ENCODE measurements around the gene EPS8. TPM values are rescaled to one million over a fixed set of nuclear protein-coding genes. Genes with fewer than 3 reads are reported as not detected.
A peak's percentile ranks its signal among the peaks of the same experiment; 100 is the strongest.
"Not testable (repeated sequence)": the region's sequence is repeated elsewhere in the genome, so short reads cannot be mapped to it uniquely, and the experiment has no call there.

Gene EPS8
- total RNA-seq, 1 donor from 2014 or later = 117 TPM

GRCh38 chr12:15770021-15770420 is 19.2 kb downstream of the EPS8 start:
- intact Hi-C loops (cut with DNase I) = no loop called here
- no peak for DNase-seq (ENCODE audit: low spot score)
- ATAC-seq = peak; percentile 30

DNA sequence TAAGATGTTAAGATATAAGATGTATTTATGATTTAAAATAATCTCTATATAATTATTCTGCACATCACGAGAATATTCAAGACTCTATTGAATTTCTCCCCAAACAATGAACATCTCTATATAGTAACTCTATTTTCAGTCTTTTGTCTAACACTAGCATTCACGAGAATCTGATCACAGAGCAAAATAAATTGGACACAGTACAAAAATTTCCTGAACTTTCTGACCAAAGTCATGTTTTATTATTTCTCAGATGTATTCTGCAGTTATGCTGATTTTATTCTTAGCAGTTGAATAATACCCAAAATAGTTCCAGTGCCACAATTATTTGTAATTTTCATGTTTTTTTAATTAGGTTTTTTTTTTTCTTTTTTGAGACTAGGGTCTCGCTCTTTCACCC is 19.6 kb downstream of the EPS8 start:
- DNase-seq (ENCODE audit: low spot score) = no peak
- intact Hi-C loops (cut with DNase I) = no loop called here
- ATAC-seq = no peak

DNA sequence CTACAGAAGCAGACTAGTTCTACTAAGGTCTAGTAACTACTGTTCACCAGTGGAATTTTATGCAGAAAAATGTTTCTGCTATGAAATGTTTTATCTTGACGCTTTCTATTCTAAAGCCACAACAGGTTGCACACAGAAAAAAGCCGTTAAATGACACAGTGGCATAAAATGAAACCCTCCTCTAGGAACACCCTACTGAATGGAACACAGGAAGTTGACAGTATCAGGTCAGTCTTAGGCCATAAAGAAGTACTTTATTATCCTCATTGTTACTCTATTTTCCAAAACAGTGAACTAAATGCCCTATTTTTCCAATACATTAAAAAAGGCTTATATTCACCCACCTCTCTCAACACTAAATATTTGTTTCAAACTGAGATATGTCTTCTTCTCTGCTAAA is 21.9 kb downstream of the EPS8 start:
- no peak for DNase-seq (ENCODE audit: low spot score)
- intact Hi-C loops (cut with DNase I) = no loop called here

DNA sequence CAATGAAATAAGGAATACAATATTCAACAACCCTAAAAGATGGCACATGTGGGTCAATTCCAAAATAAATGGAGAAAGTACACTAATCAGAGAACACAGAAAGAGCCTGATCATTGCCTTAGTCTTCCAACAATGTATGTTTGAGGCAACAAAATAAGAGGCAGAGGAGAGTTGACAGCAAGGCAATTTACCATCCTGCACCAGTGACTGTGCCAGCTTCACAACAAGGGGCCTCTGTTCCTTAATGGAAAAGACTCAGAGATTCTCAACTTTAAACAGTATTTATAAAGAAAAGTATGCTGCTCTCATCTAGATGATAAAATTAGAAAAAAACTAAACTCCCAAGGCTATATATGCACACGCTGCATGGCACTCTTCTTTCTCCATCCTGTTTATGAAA is 25.9 kb downstream of the EPS8 start:
- ATAC-seq (peak; percentile 20), DNase-seq (ENCODE audit: low spot score) (no peak)
- intact Hi-C loops (cut with DNase I) = no loop called here

More for the DNA sequence above, 21.9 kb downstream of the EPS8 start:
- ATAC-seq = no peak

- ATAC-seq; DNase-seq (ENCODE audit: low spot score); intact Hi-C loops (cut with DNase I): not testable (repeated sequence)
Observed at GRCh38 chr12:15762162-15762561, 27.0 kb downstream of the EPS8 start.

DNA sequence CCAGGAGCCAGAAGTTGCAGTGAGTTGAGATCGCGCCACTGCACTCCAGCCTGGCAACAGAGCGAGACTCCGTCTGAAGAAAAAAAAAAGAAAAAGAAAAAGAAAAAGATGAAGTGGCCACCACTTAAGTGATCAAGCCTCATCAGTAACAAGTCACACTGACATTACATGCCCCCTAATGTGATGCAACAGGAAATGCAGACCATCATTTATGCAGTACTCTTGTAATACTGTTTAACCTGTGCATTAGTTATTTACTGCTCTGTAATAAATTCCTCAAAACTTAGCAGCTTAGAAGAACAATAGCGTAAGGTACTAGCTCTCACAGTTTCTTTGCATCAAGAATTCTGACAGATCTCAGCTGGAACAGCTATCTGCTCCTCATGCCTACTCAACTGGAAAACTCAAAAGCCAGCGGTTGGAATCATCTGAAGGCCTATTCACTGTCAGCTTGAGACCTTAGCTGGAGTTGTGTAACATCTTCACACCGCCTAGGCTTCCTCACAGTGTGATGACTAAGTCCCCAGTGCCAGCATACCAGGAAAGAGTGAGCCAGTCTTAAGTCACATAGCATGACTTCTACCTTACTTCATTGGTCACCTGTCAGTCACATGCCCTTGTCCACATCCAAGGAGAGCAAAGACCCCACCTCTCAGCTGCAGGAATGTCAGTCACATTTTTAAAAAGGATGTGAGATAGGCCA is 31.5 kb downstream of the EPS8 start:
- DNase-seq (ENCODE audit: low spot score) (no peak), ATAC-seq (peak; percentile 74)
- intact Hi-C loops (cut with DNase I) = no loop called here

GRCh38 chr12:15756822-15757221 is 32.4 kb downstream of the EPS8 start:
- intact Hi-C loops (cut with DNase I) = no loop called here
- ATAC-seq = no peak
- no peak for DNase-seq (ENCODE audit: low spot score)

DNA sequence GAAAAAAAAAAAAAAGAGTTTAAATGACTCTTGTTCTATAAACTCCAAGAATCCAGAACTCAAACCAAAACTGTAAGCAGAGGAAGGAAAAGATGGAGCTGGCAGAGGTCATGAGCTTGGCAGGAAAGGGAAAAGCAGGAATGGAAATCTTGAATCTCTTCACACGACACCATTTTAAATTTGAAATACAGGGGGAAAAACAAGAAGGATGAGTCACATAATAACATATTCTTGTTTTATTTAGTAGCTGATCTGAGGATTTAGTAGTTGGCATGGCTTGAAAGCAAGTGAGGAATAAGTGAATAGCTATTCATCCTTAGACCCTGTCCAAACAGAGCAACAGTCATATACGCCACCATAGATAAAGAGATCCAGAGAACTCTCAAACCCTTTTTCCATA is 35.0 kb downstream of the EPS8 start:
- intact Hi-C loops (cut with DNase I) = no loop called here
- ATAC-seq (no peak), DNase-seq (ENCODE audit: low spot score) (no peak)

DNA sequence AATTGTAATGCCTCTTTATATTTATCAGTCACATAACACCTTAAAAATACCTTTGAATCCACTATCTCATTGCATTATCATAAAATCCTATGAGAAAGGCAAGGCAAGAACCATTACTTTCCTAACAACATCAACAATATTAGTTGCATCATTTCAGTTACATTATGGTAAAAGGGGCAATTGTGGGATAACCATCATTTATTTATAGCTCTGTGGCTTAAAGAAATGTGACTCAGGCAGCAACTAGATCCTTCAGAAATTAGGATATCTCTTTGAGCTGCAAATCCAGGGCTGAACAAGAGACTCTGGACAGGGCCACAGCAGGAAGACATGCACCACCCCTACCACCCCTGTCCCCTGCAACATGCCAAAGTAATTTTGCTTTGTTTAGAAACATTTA is 36.4 kb downstream of the EPS8 start:
- no peak for ATAC-seq
- no peak for DNase-seq (ENCODE audit: low spot score)
- intact Hi-C loops (cut with DNase I) = no loop called here

- ATAC-seq (no peak), DNase-seq (ENCODE audit: low spot score) (no peak)
- intact Hi-C loops (cut with DNase I) = no loop called here
Observed at GRCh38 chr12:15751741-15752140, 37.4 kb downstream of the EPS8 start.

DNA sequence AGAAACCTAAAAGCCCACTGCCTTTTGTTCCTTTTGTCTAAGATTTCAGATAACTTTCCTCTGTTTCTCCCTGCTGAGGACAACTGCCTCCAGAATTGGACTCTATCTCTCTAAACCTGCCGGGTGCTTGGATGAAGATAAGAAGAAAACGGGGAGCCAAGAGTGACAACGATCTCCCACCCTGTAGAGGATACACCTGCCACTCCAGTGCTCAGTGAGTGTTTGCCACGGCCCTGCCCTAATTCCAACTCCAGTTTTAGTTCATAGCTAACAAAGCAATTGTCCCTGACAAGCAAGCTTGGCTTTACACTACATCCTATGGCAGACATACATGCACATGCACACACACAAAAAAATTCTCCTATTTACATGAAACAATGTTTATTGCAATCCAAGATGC is 39.3 kb downstream of the EPS8 start:
- no peak for ATAC-seq
- no peak for DNase-seq (ENCODE audit: low spot score)

DNA sequence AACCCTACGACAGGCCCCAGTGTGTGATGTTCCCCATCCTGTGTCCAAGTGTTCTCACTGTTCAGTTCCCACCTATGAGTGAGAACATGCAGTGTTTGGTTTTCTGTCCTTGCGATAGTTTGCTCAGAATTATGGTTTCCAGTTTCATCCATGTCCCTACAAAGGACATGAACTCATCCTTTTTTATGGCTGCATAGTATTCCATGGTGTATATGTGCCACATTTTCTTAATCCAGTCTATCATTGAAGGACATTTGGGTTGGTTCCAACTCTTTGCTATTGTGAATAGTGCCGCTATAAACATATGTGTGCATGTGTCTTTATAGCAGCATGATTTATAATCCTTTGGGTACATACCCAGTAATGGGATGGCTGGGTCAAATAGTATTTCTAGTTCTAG is 47.3 kb downstream of the EPS8 start:
- ATAC-seq; DNase-seq (ENCODE audit: low spot score); intact Hi-C loops (cut with DNase I): not testable (repeated sequence)

More for the DNA sequence above, 39.3 kb downstream of the EPS8 start:
- intact Hi-C loops (cut with DNase I) = no loop called here

DNA sequence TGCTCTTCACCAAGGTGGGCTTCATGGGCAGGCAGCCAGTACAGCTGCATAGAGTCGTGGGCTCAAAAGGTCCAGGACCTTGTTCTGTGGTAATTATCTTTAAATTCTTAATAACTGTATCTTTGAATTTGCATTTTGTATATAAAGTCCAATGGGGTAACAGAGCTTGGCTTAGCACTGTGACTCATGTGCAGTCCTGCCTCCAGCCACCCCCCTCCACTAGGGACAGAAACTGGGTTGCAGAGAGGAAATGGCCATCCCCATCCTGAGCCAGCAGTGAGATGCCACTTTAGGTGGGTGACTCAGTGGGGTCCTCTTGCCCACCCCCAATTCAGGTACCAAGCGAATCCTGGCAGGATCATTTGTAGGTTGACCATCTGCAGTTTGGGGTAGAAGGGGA is 48.1 kb downstream of the EPS8 start:
- no peak for ATAC-seq
- intact Hi-C loops (cut with DNase I) = no loop called here
- no peak for DNase-seq (ENCODE audit: low spot score)

DNA sequence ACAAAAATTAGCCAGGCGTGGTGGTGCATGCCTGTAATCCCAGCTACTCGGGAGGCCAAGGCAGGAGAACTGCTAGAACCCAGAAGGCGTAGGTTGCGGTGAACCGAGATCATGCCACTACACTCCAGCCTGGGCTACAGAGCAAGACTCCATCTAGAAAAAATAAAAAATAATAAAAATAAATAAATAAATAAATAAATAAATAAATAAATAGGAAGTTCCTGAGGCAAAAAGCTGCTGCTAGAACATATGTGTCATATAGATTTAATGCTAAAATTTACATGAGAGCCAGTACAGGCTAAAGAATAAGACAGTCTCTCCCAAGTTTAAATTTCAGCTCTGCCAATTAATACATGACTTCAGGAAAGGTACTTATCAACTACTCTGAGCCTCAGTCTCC is 48.8 kb downstream of the EPS8 start:
- DNase-seq (ENCODE audit: low spot score); intact Hi-C loops (cut with DNase I); ATAC-seq: not testable (repeated sequence)

DNA sequence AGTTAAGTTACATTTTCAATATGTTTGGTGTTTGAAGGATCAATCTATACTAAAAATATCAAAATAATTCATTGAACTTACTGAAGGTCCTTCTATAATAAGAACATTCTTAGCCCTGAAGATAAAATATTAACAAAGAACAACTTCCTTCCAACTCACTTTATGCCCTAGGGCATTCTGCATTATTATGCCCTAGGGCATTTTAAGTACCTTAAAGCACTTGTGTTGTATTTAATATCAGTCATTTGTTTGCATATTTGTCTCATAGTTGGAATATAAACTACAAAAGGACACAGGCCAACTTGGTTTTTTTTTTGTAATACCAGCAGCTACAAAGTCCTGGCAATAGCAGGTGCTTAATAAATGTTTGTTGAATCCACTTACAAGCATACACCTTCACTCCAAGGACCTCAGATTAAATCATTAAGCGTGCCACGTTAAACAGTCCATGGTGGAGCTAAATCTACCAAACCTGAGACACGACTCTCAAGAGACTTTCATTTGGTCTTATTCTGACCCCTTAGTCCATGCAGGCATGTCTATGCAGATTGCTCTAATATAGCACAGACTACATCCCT is 50.7 kb downstream of the EPS8 start:
- ATAC-seq = no peak
- DNase-seq (ENCODE audit: low spot score) = no peak
- intact Hi-C loops (cut with DNase I) = no loop called here

DNA sequence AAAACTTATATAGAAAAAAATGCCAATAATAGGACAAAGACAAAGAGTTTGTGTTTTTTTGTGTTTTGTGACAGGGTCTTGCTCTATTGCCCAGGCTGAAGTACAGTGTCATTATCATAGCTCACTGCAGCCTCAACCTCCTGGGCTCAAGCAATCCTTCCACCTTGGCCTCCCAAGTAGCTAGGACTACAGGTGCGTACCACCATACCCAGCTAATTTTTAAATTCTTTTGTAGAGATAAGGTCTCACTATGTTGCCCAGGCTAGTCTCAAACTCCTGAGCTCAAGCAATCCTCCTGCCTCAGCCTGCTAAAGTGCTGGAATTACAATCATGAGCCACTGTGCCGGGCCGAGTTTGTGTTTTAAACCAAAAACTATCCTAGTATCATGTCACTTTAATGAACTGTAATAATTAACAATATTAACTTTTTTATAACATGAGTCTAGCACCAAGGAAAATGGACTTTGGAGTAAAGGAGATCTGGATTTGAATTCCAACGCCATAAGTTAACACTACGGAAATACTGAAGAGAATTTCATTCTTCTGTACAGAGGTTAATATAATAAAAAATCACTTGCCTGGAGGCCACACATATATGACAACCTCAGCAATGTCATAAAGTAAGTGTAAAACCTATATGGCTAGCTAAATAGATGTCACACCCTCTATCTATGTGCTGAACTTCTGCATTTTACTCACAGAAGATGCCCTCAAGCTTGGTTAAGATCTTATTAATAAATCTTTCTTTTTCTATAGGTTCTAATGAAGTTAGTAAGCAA is 53.2 kb downstream of the EPS8 start:
- no peak for DNase-seq (ENCODE audit: low spot score)
- intact Hi-C loops (cut with DNase I) = no loop called here
- no peak for ATAC-seq

- intact Hi-C loops (cut with DNase I) = no loop called here
- ATAC-seq (peak; percentile 27), DNase-seq (ENCODE audit: low spot score) (no peak)
Observed at GRCh38 chr12:15733136-15733535, 56.1 kb downstream of the EPS8 start.

DNA sequence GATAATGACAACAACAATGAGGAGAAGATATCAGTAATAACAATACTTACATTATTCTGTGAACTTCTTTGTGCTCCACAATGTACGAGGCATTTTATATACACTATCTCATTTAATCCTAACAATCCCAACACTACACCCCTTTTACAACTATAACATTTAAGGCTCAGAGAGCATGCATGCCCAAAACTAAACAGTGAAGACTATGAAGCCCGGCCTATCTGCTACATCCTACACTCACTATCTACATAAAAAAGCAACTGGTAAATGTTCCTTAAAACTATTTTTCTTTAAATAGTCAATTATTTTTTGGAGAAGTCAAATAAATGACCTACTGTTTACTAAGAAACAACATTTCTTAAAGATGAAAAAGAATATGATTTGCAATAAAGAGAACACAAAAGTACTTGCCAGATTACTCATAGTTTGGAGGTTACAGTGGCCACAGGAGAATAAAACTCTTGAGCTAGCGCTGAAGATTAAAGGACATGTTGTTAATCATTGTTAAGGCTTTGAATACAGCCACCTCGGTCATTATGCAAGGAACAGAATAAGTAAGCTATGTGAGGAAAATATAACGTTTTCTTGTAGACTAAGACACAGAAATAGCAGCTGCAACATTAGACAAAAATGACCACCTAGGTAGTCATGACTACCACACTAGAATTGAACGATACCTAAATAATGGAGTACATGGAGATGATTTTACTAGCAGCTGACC is 56.7 kb downstream of the EPS8 start:
- intact Hi-C loops (cut with DNase I) = no loop called here
- no peak for DNase-seq (ENCODE audit: low spot score)
- ATAC-seq = peak; percentile 73

DNA sequence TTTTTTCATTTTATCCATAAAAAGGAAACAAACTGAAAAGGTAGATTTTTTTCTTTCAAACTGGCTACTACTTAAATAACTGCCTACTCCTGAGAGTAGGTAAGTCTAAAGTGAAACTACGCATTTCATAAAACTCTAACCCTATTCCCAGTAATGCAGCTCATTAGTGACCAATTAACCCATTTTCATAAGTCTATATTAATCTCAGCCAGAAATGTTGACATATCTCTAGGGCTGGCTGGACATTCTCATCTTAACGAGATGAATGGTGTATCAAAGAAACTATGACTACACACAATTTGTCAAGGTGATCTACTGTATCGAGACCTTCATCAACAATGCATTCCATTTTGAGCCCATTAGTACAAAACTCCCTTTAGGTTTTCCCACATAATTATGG is 57.2 kb downstream of the EPS8 start:
- intact Hi-C loops (cut with DNase I) = no loop called here
- DNase-seq (ENCODE audit: low spot score) (no peak), ATAC-seq (no peak)

DNA sequence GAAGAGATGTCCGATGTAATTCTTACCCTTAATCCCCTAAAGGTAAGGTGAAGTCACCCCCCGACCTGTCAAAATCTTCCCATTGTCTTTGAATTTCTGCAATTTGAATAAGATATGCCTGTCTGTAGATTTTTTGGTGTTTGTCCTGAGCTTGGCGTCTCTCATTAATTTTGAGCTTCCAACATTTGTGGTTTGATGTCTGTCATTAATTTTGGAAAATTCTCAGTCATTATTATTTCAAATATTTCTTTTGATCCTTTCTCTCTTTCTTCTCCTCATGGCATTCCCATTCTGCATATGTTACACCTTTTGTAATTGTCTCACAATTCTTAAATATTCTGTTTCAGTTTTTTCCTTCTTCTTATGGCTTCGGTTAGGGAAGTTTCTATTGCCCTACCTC is 60.1 kb downstream of the EPS8 start:
- no peak for DNase-seq (ENCODE audit: low spot score)
- no peak for ATAC-seq
- intact Hi-C loops (cut with DNase I) = no loop called here
